Liver (tissue), 3 donors: Measurements from ENCODE around the gene GNPNAT1.

Experiments used
- CTCF ChIP-seq: fragments of 150-350 bp; IDR thresholded peaks from 2 replicates; pipeline ENCODE4 v1.5.1; 2017; ENCODE audit warnings: improper control_type of control experiment, low read depth, low read length; ENCODE audit not compliant: missing input control
- EGR1 ChIP-seq, 2 donors: IDR thresholded peaks; 2 replicates each; pipeline ENCODE4 v1.6.1; 2016 to 2018; ENCODE audit warnings: antibody characterized with exemption in 2 of 2, low read depth in 2 of 2
- FOXA1 ChIP-seq: IDR thresholded peaks from 2 replicates; pipeline ENCODE4 v1.6.1; 2016; ENCODE audit warnings: antibody characterized with exemption
- GABPA ChIP-seq, 2 donors: IDR thresholded peaks in 1 of 2; conservative IDR thresholded peaks in 1 of 2; 2 replicates each; pipeline ENCODE4 v1.6.1; 2016; ENCODE audit warnings: antibody characterized with exemption in 2 of 2, mild to moderate bottlenecking in 1 of 2, moderate library complexity in 1 of 2
- JUND ChIP-seq, 2 donors: IDR thresholded peaks; 2 replicates each; pipeline ENCODE4 v1.6.1; 2016; ENCODE audit warnings: antibody characterized with exemption in 2 of 2
- MAX ChIP-seq: IDR thresholded peaks from 2 replicates; pipeline ENCODE4 v1.6.1; 2016; ENCODE audit warnings: antibody characterized with exemption
- NR2F2 ChIP-seq: IDR thresholded peaks from 2 replicates; pipeline ENCODE4 v1.6.1; 2016; ENCODE audit warnings: antibody characterized with exemption
- RAD21 ChIP-seq, 2 donors: IDR thresholded peaks; 2 replicates each; pipeline ENCODE4 v1.6.1; 2016; ENCODE audit warnings: antibody characterized with exemption in 2 of 2, mild to moderate bottlenecking in 2 of 2
- REST ChIP-seq: IDR thresholded peaks from 2 replicates; pipeline ENCODE4 v1.6.1; 2016; ENCODE audit warnings: antibody characterized with exemption, mild to moderate bottlenecking
- RXRA ChIP-seq, 2 donors: IDR thresholded peaks; 2 replicates each; pipeline ENCODE4 v1.6.1; 2017 to 2018; ENCODE audit warnings: antibody characterized with exemption in 2 of 2, mild to moderate bottlenecking in 1 of 2
- SP1 ChIP-seq: IDR thresholded peaks from 2 replicates; pipeline ENCODE4 v1.6.1; 2018; ENCODE audit warnings: antibody characterized with exemption, mild to moderate bottlenecking
- TAF1 ChIP-seq: conservative IDR thresholded peaks from 2 replicates; pipeline ENCODE4 v1.6.1; 2016; ENCODE audit warnings: antibody characterized with exemption, mild to moderate bottlenecking
- YY1 ChIP-seq: IDR thresholded peaks from 2 replicates; pipeline ENCODE4 v1.6.1; 2016; ENCODE audit warnings: antibody characterized with exemption, mild to moderate bottlenecking
- ZBTB33 ChIP-seq: IDR thresholded peaks from 2 replicates; pipeline ENCODE4 v1.6.1; 2016; ENCODE audit warnings: antibody characterized with exemption
- donor health status: healthy.
- donor health status: healthy.

GRCh38 chr14:52821805-52822250 is 30.4 kb upstream of the GNPNAT1 start:
- TF ChIP-seq CTCF = no peak
- TF ChIP-seq YY1 = peak; percentile 88
- peak; percentile 91 for TF ChIP-seq JUND (IDR thresholded peaks at IDR 0.05)
- peak; percentile 94 for TF ChIP-seq SP1
- TF ChIP-seq RAD21 (IDR thresholded peaks at IDR 0.05) = peak; percentile 57 to 72
- TF ChIP-seq GABPA (IDR thresholded peaks at IDR 0.05 in 1 of 2, conservative IDR thresholded peaks at IDR 0.05 in 1 of 2) = no peak
- TF ChIP-seq TAF1 = peak; percentile 32
- peak in 1 of 2 donors; percentile 64 for TF ChIP-seq EGR1 (IDR thresholded peaks at IDR 0.05; ENCODE audit: low read depth in 2 of 2)
- peak; percentile 99 for TF ChIP-seq RXRA (IDR thresholded peaks at IDR 0.05)
- TF ChIP-seq MAX = peak; percentile 44
- peak; percentile 83 for TF ChIP-seq FOXA1
- peak; percentile 82 for TF ChIP-seq ZBTB33
- peak; percentile 71 for TF ChIP-seq REST
- TF ChIP-seq NR2F2 = peak; percentile 29
